OCI-LY3 (cell line): Measurements from ENCODE around the gene MAN1A2.

Experiments used
- EZH2phosphoT487 ChIP-seq: fragments of 200-600 bp; shearing (Covaris generic); IDR thresholded peaks from 2 replicates; pipeline ENCODE4 v1.6.1; 2018; ENCODE audit warnings: antibody characterized with exemption, mixed run types, low read depth
- TF ChIP-seq, protein P1 (sequence below): fragments of 200-600, 300-600 bp; sonication (generic); IDR thresholded peaks from 2 replicates; pipeline ENCODE4 v1.5.1; 2014; ENCODE audit warnings: antibody characterized with exemption, low read length, low read depth

DNA sequence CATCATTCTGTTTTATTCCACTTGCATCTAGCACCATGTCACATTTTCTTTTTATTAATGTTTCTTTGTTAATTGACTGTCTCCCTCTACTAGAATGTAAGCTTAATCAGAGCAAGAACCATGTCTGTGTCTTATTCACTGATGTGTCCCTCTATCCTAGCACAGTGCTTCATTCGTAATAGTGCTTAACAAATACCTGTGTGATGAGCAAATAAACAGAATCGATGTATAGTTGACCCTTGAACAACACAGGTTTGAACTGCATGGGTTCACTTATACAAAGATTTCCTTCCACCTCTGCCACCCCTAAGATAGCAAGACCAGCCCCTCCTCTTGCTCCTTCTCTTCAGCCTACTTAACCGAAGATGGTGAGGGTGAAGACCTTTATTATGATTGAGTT, 42.9 kb upstream of the MAN1A2 start:
- TF ChIP-seq, protein P1, sequence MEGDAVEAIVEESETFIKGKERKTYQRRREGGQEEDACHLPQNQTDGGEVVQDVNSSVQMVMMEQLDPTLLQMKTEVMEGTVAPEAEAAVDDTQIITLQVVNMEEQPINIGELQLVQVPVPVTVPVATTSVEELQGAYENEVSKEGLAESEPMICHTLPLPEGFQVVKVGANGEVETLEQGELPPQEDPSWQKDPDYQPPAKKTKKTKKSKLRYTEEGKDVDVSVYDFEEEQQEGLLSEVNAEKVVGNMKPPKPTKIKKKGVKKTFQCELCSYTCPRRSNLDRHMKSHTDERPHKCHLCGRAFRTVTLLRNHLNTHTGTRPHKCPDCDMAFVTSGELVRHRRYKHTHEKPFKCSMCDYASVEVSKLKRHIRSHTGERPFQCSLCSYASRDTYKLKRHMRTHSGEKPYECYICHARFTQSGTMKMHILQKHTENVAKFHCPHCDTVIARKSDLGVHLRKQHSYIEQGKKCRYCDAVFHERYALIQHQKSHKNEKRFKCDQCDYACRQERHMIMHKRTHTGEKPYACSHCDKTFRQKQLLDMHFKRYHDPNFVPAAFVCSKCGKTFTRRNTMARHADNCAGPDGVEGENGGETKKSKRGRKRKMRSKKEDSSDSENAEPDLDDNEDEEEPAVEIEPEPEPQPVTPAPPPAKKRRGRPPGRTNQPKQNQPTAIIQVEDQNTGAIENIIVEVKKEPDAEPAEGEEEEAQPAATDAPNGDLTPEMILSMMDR: no peak
- no peak for TF ChIP-seq EZH2phosphoT487
